ENCODE measurements around the gene SLC17A9.

DNA sequence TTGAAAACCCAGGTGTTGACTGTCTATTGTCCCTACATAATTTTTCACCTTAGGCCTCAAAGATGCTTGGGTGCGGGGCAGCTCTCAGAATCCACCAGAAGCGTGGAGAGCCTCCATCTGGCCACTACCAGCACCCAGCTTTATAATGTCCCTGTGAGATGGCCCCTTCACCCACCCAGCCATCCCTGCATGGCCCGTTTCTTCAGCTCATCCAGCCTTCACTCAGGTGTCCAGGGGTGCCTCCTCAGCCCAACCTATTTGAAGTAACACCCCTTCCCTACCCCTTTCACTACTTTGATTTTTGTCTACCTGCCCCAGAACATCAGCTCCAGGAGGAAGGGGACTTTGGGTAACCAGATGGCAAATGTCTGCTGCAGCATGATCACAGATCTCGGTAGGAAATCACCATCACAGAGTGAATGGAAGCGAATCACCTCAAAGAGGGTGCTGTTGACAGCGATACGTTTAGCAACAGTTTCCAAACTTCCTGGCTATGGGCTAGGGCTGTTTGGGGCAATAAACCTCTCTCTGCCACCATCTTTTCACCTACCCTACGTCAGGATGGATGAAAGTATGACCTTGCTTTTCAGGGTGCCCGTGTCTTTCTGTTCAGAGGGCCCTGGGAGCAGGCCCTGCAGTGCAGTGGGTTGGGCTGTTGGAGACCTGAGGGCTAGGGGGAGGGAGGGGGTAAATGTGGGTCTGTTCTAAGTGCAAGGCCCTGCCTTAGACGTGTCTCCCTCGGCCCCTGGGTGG is 1.2 kb upstream of the SLC17A9 start:
- TF ChIP-seq EZH2phosphoT487 (IDR thresholded peaks at IDR 0.05; ENCODE audit: insufficient read depth, low read depth) (no peak), EZH2 (IDR thresholded peaks at IDR 0.05; ENCODE audit: insufficient read depth, poor library complexity, severe bottlenecking) (no peak)
